HG03378 (cell line): ENCODE results near the gene BAIAP2.

Experiments
- ATAC-seq: cut with Tn5 transposase; IDR thresholded peaks from one replicate; pipeline ENCODE4 v1.9.1; 2021; ENCODE audit warnings: mild to moderate bottlenecking, moderate library complexity; ENCODE audit not compliant: unreplicated experiment

BAIAP2 gene

DNA sequence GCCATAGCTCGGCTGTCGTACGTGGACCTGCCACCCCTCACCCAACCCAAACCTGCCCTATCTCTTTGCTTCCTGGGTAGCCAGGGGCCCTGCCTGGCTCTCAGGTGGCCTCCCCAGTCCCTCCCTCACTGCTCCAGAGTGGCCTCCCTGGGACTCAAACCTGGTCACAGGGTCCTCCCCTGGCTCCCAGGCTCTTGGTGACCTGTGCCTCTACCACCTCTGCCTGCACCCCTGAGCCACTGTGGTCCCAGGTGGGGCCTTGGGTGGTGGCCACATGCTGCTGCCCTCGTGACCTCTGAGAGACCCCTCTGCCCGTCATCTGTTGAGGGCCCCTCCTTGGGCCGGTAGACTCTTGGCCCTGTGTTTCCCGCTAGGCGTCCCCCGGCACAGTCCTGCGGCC lies 65.7 kb downstream of the BAIAP2 start:
- no peak for ATAC-seq

DNA sequence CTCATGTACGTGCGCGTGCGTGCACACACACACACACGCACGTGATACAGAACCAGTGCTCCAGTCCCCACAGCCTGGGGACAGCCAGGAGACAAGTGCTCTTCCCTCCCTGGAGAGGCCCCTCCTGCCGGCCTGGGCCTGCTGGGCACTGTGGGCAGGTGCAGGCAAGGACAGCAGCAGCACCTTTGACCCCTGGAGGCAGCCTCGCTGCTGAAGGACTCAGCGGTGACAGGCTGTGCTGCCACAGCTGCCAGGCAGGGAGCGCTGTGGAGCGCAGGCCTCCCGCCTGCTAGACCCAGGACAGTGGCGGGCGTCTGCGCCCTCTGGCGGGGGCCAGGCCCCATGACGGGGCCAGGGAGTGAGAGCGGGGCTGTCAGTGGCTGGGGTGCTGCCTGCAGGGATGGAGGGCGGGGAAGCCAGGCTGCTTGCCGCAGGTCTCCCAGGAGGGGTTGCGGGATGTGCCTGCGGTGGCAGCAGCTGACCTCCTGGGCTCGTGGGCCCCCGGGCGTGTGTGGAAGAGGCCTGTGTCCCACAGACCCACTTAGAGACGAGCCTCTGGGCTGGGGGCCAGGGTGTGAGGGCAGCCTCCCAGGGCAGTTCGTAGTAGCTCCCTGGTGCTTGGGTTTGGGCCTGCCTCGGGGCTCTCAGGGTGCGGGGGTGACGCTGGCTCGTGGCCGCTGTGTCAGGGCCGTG lies 66.8 kb downstream of the BAIAP2 start:
- peak; percentile 54 for ATAC-seq

DNA sequence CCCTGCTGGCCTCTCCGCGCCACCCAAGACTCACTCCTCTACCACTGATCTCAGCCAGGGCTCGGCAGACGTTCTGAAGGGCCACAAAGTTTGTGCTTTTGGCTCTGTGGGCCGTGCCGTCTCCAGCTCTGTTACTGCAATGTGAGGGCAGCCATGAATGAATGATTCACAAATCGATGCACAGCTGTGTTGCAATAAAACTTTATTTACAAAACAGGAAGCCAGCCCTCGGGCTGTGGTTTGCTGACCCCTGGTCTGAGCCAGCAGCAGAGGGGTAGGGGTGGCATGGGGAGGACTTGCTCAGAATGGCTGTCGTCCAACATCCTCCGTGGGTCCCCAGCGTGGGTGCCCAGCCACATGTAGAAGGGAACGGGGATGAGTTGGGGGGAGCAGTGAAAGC lies 67.4 kb downstream of the BAIAP2 start:
- no peak for ATAC-seq

DNA sequence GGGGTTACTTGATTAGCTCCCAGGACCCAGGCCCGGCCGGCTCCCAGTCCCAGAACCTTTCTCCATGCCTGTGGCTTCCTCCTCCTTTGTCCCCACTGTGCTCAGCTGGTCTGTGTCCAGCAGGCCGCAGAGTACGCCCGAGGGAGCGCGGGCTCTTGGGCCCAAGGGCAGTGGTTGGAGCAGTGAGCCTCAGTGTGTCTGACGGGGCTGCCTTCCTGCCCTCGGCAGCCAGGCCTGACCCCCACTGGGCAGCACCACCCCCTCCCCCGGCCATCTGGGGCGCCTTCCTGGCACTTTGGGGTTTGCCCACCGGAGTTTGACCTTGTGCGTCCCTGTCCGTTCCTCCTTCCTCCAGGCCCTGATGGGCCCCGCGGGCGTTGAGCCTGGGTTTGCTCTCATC lies 67.9 kb downstream of the BAIAP2 start:
- no peak for ATAC-seq

DNA sequence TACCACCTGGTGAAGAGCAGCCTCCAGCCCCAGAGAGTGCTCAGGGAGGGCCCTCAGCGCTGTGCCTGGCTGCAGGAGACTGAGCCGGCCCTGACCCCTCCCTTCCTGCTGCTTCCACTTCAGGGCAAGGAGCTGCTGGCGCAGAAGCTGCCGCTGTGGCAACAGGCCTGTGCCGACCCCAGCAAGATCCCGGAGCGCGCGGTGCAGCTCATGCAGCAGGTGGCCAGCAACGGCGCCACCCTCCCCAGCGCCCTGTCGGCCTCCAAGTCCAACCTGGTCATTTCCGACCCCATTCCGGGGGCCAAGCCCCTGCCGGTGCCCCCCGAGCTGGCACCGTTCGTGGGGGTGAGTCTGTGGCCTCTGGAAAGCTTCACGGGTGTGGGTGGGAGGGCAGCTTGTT lies 68.4 kb downstream of the BAIAP2 start:
- no peak for ATAC-seq

DNA sequence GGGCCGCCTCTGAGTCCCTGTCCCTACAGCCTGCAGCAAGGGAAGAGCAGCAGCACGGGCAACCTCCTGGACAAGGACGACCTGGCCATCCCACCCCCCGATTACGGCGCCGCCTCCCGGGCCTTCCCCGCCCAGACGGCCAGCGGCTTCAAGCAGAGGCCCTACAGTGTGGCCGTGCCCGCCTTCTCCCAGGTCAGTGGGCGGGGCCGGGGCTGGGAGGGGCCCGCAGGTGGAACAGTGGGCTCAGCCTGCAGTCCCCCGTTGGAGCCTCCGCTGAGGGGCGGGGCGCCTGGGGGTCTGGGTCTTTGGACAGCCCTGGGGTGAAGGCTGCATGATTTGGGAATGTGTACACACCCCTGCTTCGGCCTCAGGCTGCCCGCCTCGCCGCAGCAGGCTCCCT lies 71.8 kb downstream of the BAIAP2 start:
- no peak for ATAC-seq

DNA sequence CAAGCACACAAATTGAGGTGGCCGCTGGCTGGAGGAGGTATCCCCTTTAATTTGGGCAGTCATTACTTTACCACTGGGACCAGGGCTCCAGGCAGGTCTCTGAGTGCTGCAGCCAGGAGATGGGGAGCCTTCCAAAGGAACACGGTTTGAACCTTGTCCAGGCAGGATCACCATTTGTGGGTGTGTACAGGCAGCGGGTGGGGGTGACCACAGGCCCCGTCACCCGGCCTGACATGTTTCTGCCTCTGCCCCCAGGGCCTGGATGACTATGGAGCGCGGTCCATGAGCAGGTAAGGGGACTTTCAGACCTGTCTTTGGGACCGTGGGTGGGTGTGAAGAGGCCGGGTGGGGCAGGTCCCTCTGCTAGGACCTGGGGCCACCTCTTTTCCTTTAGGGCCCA lies 73.3 kb downstream of the BAIAP2 start:
- no peak for ATAC-seq

DNA sequence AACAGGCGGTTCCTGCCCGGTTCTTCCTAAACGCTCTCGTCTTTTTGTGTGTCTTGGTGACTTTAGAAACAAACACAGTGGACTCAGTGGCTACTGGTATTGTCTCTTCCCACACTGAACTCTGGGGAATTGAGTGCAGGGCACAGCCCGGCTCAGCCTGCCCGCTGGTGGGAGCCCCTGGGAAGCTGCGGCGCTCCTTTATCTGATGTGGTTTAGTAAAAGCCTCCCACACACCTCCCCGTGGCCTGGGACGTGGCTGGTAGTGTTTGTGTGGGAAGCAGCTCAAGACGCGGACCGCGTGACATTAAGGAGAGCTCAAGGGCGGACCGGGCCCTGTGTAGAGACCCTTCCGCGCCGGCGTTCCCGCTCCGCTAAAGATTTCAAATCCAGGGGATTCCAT lies 75.0 kb downstream of the BAIAP2 start:
- ATAC-seq = no peak

DNA sequence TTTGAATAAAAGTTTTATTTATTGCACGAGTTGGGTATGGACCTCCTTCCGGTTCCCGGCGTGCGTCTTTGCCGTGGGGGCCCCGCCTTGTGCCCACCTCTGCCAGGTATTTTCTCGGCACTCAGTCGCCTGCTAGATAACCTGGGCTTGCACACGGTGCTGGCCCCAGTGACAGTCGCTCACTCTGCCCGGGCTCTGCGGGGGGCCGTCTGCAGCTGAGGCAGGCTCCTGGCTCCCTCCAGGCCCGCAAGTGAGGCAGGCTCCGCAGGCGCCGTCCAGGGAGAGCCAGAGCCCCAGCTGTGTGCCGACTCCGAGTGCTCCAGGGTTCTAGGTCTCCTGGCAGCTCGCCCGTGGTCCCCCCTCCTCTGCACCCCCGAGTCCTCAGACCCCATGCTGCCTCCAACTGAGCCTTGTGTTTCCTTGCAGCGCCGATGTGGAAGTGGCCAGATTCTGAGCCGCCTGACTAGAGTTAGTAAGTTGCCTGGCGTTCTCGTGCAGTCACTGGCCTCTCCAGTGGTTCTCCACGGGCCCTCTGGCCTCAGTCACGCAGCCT lies 75.6 kb downstream of the BAIAP2 start:
- no peak for ATAC-seq

DNA sequence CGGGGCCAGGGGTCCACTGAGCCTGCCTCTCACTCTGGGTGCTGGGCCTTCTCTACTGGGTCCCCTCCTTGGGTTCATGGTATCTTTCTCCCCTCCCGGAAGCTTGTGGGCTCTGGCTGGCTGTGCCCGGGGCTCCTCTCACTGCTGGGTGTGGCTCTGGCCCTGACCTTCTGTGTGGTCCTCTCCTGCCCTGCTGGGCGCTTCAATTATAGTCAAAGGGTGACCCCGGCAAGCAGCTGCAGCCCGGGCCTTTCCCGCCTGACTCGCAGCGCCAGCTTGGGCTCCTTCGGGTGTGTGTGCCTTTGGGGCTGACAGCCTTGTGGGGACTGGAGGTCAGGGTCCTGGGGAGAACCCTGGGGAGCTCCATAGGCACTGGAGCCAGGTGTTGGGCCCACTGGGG lies 76.1 kb downstream of the BAIAP2 start:
- no peak for ATAC-seq

DNA sequence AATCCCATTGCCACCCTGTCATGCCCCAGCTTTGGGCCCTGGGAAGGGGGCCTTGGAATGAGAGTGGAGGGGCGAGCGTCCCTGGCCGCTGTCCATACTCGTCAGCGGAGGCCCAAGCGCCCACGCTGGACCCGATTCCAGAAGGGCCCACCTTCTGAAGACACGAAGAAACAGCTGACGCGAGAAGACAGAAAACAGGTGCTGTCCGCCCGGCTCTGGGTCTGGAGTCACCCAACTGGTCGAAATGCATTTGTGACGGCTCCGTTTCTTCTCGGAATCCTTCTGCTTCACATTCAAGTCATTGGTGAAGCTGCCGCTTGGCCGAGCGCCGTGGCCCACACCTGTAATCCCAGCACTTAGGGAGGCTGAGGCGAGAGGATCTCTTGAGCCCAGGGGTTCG lies 77.5 kb downstream of the BAIAP2 start:
- ATAC-seq = no peak

DNA sequence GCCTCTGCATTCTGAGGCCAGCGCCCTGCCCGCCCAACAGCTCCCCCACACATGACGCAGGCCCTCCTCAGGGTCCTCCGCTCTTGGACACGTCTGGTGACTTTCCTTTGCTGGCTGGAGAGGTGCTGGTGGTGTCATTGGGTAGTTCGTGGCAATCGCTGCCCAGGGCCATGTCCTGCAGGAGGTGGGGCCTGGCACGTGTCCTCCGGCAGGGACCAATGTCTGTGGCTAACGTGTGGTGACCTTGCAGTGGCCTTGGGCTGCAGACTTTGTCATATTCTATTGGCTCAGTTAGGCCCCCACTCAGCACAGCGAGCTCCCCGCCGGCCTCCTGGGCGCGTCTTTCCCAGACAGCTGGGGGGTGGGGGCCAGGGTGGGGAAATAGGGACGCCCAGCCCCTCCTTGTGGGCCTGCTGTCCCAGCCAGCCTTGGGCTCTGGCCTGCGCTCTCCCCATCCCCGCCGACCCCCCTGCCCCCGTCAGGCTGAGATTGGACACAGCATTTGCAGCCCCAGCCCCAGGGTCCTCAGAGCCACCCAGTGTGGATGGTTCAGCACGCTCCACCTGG lies 78.3 kb downstream of the BAIAP2 start:
- ATAC-seq = no peak

DNA sequence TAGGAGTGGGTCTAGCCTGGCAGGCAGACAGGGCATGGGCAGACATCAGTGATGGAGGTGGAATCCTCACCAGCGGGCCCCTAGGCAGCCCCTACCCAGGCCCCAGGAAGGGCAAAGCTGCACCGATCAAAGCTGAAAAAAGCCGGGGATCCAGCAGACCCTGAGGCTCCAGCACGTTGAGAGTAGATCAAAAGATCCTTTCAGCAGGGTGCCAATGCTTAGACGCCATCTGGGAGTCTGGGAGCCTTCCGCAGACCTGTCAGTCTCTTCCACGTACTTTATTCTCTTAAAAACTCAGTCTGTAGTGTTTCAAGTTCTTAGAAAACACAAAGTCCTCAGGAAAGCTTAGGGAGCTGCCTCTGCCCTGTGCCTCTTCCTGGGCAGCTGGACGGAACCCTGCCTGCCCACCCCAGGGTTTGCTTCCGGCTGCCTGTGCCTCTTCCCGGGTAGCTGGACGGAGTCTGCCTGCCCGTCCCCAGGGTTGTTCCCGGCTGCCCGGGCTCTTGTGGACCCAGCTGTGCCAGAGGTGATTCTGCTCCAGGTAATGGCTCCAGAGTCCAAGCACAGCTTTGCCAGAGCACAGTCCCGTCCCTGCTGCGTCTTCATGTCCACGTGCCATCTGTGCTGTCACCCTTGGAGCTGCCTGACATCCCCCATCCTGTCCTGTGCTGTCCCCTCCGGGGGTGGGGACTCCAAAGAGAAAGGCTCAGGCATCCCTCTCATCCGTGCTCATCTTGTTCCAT lies 79.6 kb downstream of the BAIAP2 start:
- no peak for ATAC-seq

DNA sequence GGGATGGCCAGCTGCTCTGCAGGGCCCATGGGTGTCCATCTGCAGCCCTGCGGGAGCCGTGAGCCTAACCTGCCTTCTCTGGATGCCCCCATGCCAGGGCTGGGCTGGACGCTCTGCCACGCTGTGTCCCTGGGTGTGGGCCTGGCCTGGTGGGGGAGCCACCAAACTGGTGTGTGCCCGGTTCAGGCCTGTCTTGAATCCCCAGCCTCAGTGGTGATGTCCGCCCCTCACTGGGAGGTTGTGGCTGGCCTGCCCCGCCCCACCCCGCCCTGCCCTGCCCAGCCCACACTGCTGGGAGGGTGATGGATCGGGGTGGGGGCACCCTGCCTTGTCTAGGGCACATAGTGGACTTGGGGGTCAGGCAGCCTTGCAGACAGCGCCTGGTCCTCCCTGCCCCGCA lies 80.3 kb downstream of the BAIAP2 start:
- ATAC-seq = no peak

DNA sequence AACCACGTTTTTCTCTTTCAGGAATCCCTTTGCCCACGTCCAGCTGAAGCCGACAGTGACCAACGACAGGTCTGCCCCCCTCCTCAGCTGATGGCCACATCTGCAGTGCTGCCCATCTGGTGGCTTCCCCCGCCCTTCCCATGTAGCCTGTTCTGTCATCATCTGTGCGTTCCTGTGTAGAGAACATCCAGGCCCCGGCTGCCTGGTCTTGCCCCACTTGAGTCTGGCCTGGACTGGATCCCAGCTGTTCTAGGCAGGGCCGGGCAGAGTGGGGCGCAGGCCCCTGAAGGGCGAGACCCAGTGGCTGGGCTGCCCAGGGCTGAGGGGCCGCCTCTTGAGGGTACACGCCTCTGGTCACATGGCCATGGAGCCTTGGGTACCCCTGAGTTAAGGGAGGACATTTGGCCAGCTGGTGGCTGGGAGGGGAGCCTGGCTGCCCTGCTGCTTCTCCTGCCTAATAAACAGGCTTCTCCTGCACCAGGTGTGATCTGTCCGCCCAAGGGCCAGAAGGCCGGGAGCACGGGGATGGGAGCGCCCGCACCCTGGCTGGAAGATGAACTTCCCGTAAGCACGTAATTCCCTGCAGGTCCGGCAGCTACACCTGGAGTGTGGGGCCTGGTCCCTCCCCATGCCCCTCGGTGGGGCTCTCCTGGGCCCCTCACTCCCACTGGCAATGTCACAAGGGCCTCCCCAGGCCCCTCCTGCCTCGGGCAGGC lies 81.0 kb downstream of the BAIAP2 start:
- no peak for ATAC-seq

DNA sequence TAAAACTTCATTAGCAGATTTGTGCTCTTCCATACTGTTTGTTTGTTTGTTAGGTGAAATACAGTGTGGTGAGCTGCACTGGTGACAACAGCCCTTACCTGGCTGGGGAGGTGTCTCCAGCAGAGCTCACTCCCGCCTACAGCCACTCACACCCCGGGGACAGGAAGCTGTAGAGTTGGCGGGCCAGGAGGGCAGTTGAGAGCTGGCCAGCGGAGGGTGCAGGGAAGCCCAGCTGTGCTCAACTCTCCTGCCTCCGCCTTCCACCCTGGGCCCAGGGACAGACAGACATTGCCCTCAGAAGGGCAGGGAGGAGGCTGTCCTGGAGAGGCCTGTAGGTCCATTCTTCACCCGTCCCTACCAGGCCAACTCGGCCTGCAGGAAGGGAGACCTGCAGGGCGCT lies 81.8 kb downstream of the BAIAP2 start:
- no peak for ATAC-seq

DNA sequence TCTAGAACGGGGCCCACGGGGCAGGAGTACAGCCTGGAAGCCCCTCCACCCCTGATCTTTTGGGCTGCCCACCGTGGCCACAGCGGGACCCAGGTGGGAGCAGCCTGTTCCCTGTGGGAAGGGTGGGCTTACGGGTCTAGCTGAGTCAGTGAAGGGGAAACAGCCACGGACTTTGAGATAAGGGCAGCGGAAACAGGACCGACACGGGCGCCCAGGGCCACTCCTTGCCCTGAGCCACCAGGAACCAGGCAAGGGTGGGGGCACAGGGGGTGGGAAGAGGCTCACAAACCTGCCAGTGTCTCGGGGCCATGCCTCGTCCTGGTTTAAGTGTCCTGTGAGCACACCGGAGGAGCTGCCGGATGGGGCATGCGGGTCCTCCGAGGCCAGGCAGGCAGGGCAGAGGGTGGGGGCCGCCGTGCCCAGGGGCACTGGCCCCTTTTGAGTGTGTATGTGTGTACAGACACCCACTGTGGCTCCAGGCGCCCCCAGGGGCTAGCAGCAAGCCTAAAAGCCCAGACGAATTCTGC lies 82.8 kb downstream of the BAIAP2 start:
- ATAC-seq = no peak

DNA sequence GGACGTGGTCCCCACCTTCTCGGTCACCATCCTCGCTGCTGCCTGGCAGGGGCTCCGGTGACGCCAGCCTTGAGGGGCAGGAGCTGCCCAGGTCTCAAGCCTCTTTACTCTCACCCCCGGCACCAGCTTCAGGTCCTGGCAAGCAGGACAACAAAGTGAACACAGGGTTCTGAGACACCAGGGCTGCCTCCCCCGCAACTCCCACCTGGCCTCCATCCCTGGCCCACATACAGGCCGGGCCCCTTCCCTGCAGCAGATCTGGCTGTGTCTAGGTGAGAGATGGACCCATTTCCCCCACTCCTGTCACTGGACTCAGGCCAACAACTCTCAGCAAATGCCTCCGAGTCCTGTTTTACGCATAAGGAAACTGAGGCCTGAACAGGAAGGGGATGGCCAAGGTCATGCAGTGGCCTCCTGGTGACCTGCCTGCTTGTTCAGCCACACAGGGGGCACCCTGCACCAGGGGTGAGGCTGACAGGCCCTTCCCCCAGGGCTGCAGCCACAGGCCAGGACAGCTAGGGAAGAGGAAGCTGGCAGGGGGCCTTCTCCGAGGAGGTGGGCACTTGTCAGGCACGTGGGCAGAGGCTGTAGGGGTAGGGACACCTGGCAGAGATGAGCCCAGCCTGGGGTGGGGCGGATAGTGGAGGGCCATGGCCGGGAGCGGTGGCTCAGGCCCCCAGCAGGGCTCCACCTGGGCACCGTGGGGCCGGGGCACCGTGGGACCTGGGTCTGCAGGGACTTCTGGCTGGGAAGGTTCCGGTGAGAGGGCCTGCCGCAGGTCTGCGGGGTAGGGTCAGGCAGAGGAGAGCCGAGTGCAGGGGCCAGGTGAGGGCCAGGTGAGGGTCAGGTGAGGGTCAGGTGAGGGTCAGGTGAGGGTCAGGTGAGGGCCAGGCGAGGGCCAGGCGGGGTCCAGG lies 83.6 kb downstream of the BAIAP2 start:
- no peak for ATAC-seq

DNA sequence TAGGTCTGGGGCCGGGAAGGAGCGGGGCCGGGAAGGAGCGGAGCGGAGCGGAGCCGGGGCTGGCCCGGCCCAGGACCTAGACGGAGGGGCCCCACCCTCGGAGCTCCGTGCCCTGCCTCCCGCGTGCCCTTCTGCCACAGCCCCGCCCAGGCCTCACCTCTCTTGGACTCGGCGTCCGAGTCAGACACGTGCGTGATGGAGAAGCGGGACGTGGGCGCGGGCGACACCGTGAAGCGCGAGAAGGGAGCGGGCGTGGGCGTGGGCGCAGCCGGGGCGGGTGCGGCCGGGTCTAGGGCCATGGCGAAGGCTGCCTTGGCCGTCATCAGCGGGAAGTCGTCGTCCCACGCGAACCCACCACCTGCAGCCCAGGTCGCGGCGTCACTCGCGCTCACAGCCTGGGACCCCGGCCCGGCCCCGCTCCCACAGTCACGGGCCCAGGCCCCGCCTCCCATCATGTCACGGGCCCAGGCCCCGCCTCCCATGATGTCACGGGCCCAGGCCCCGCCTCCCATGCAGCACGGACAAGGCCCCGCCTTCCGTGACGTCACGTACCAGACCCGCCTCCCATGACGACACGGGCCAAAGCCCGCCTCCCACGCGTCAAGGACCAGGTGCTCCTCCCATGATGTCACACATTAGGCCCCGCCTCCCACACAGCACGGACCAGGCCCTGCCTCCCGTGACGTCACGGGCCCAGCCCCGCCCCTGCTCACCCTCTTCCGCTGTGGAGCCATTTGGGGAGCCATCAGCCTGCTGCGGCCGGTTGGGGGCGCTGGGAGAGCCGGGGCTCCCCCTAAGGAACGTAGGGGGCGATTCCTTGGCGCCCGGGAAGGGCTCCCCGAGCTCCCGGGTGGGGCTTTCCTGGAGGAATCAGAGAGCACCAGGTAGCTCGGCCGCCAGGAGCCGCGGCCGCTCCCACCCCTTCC lies 84.5 kb downstream of the BAIAP2 start:
- ATAC-seq = no peak
